Stomach (tissue), 9 donors: Measurements from ENCODE around the gene DLX6. TPM values are rescaled to one million over a fixed set of nuclear protein-coding genes. Genes with fewer than 3 reads are reported as not detected.

Experiments used
- DNase-seq, 2 donors: peaks; one replicate each; pipeline versions ENCODE4 v3.0.0 to v3.0.0-alpha.2; 2013 to 2019
- H3K27ac ChIP-seq, 5 donors: fragments of 200-600 bp in 4 of 5; sonication (generic) in 4 of 5; one replicate each; pipeline ENCODE4 v1.5.1; 2013 to 2019; ENCODE audit warnings: mild to moderate bottlenecking in 1 of 5, moderate library complexity in 1 of 5
- H3K27me3 ChIP-seq, 3 donors: fragments of 200-600 bp; sonication (generic); one replicate each; pipeline ENCODE4 v1.5.1; 2017 to 2019; ENCODE audit warnings: mixed run types in 1 of 3
- H3K36me3 ChIP-seq, 4 donors: fragments of 200-600 bp; sonication (generic); 1 replicate in 3 of 4; 2 replicates in 1 of 4; pipeline ENCODE4 v1.5.1; 2016 to 2019
- H3K4me1 ChIP-seq, 4 donors: fragments of 200-600 bp; sonication (generic); one replicate each; pipeline ENCODE4 v1.5.1; 2016 to 2019
- H3K4me3 ChIP-seq, 4 donors: fragments of 200-600 bp; sonication (generic) in 3 of 4; one replicate each; pipeline ENCODE4 v1.5.1; 2016 to 2019; ENCODE audit warnings: mild to moderate bottlenecking in 1 of 4
- H3K9me3 ChIP-seq, 4 donors: fragments of 200-600 bp; sonication (generic); one replicate each; pipeline ENCODE4 v1.5.1; 2016 to 2019
- EP300 ChIP-seq: sonication (generic); formaldehyde crosslinking; IDR thresholded peaks from one replicate; pipeline ENCODE4 v1.6.1; 2017; ENCODE audit warnings: antibody characterized with exemption
- POLR2A ChIP-seq, 4 donors: fragments of 450-650 bp; IDR thresholded peaks; one replicate each; pipeline ENCODE4 v1.6.1; 2016; ENCODE audit warnings: antibody characterized with exemption in 4 of 4, control low read depth in 2 of 4, mild to moderate bottlenecking in 1 of 4, moderate library complexity in 1 of 4
- POLR2AphosphoS5 ChIP-seq, 3 donors: sonication (generic); formaldehyde crosslinking; IDR thresholded peaks; one replicate each; pipeline ENCODE4 v1.6.1; 2016; ENCODE audit warnings: antibody characterized with exemption in 3 of 3
- WGBS, 5 donors: extraction: QIAGEN DNeasy Blood & Tissue Kit in 3 of 5; methylation state at CpG; one replicate each; pipeline versions ENCODE4 v1.1.5 to v1.1.7; 2013 to 2018; 5-methylcytosine and 5-hydroxymethylcytosine counted together
- intact Hi-C: fragments of 100-400 bp; cut with DNase I; formaldehyde crosslinking; loops from one replicate; pipeline ENCODE4 v1.15.1; 2023; ENCODE audit warnings: low total_unique reads
- polyA plus RNA-seq, 3 donors: library from polyadenylated mRNA; stranded (reverse); fragments of 200-250 nt; gene quantifications; one replicate each; pipeline ENCODE4 v1.2.3, GENCODE V29; 2013
- total RNA-seq, 5 donors: library from RNA; depleted of rRNA; stranded (reverse); fragments of >200 nt; gene quantifications; one replicate each; pipeline versions ENCODE4 v1.1.0 to v1.2.3, GENCODE V29; 2014 to 2016
- TF ChIP-seq, protein P1 (sequence below), 7 experiments: fragments of 450-650 bp in 4 of 7; fragments of 200-600 bp in 3 of 7; sonication (generic) in 3 of 7; IDR thresholded peaks; one replicate each; pipeline ENCODE4 v1.5.1; 2016 to 2019; ENCODE audit warnings: antibody characterized with exemption in 7 of 7, control low read depth in 2 of 7, mild to moderate bottlenecking in 1 of 7
- donor health status: healthy with polysubstance abuse.
- donor health status: Bipolar disorder and iron deficiency.
- donor health status: healthy.

The DLX6 gene
- total and polyA plus RNA-seq, 8 donors: 0.08 TPM; not detected in 7

- peaks cover 0 to 3% (median 0%) of the 10 kb centered on the region in 4 donors for H3K9me3 ChIP-seq
- TF ChIP-seq POLR2A (IDR thresholded peaks at IDR 0.05): no peak
- H3K4me1 ChIP-seq: peaks cover 0 to 33% (median 15%) of the 10 kb centered on the region in 4 donors
- no peak overlapping the region for H3K4me3 ChIP-seq
- no peak overlapping the region for H3K27ac ChIP-seq
- intact Hi-C loops: no loop called here
- no peaks in the 10 kb centered on the region for H3K36me3 ChIP-seq
- WGBS, 5 donors: 10 to 14% (median 10%) methylated on average over 27 of the region's 27 CpGs
- peaks cover 30 to 100% (median 90%) of the 10 kb centered on the region in 3 donors for H3K27me3 ChIP-seq
- DNase-seq: peak in 1 of 2 donors; percentile 55
Measured at GRCh38 chr7:96993094-96993865, 12.1 kb upstream of the DLX6 start.

- Histone ChIP-seq H3K4me3 (no peak overlapping the region), H3K4me1 (peaks cover 0 to 36% (median 19%) of the 10 kb centered on the region in 4 donors), H3K36me3 (no peaks in the 10 kb centered on the region), H3K27ac (no peak overlapping the region), H3K27me3 (peaks cover 32 to 100% (median 94%) of the 10 kb centered on the region in 3 donors), H3K9me3 (peaks cover 0 to 3% (median 0%) of the 10 kb centered on the region in 4 donors)
- no peak for TF ChIP-seq POLR2AphosphoS5 (IDR thresholded peaks at IDR 0.05)
- TF ChIP-seq, protein P1, sequence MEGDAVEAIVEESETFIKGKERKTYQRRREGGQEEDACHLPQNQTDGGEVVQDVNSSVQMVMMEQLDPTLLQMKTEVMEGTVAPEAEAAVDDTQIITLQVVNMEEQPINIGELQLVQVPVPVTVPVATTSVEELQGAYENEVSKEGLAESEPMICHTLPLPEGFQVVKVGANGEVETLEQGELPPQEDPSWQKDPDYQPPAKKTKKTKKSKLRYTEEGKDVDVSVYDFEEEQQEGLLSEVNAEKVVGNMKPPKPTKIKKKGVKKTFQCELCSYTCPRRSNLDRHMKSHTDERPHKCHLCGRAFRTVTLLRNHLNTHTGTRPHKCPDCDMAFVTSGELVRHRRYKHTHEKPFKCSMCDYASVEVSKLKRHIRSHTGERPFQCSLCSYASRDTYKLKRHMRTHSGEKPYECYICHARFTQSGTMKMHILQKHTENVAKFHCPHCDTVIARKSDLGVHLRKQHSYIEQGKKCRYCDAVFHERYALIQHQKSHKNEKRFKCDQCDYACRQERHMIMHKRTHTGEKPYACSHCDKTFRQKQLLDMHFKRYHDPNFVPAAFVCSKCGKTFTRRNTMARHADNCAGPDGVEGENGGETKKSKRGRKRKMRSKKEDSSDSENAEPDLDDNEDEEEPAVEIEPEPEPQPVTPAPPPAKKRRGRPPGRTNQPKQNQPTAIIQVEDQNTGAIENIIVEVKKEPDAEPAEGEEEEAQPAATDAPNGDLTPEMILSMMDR (IDR thresholded peaks at IDR 0.05): no peak
- no peak for TF ChIP-seq POLR2A (IDR thresholded peaks at IDR 0.05)
- no peak for TF ChIP-seq EP300
- DNase-seq: no peak
- intact Hi-C loops: no loop called here
- 17 to 46% (median 20%) methylated on average over 1 of the region's 1 CpG for WGBS, 5 donors
Measured at GRCh38 chr7:96993980-96994379, 11.4 kb upstream of the DLX6 start.

DNA sequence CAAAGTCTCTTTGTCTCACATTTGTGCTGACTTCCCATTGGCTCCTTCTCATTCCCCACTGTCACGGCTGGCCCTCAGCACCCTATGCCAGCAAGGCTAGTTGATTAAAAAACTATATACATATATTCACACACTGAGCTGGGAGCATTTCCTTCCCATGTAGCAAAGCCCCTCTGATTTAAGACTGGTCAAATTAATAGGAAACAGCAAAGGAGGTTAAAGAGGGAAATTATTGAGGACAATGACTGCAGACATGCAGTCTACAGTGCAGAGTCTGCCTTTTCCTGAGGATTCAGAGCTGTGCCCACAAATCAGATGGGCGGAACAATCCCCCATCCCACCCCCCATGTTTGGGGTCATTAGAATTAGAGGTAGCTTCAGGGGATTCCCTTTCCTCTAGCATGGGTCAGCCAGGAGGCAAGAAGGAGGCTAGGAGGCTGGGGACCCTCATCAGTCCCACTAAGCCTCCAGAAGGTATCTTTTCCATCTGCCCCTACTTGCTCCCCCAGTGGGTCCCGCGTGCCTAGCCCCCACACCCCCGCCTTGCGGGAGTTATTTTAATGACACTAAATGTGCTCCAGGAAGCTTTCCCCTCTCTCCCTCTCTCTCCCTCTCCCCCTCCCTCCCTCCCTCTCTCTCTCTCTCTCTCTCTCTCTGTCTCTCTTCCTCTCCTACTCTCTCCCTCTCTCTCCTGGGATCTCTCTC lies 9.8 kb upstream of the DLX6 start:
- no peak for TF ChIP-seq POLR2AphosphoS5 (IDR thresholded peaks at IDR 0.05)
- TF ChIP-seq, protein P1 (IDR thresholded peaks at IDR 0.05): no peak
- no peak for TF ChIP-seq POLR2A (IDR thresholded peaks at IDR 0.05)
- no peak for TF ChIP-seq EP300
- intact Hi-C loops: no loop called here
- Histone ChIP-seq H3K27me3 (peaks cover 23 to 100% (median 94%) of the 10 kb centered on the region in 3 donors), H3K4me1 (peaks cover 0 to 36% (median 18%) of the 10 kb centered on the region in 4 donors), H3K27ac (no peak overlapping the region), H3K9me3 (peaks cover 0 to 3% (median 0%) of the 10 kb centered on the region in 4 donors), H3K4me3 (no peak overlapping the region), H3K36me3 (no peaks in the 10 kb centered on the region)
- 5 to 10% (median 8%) methylated on average over 6 of the region's 6 CpGs for WGBS, 5 donors
- no peak for DNase-seq

DNA sequence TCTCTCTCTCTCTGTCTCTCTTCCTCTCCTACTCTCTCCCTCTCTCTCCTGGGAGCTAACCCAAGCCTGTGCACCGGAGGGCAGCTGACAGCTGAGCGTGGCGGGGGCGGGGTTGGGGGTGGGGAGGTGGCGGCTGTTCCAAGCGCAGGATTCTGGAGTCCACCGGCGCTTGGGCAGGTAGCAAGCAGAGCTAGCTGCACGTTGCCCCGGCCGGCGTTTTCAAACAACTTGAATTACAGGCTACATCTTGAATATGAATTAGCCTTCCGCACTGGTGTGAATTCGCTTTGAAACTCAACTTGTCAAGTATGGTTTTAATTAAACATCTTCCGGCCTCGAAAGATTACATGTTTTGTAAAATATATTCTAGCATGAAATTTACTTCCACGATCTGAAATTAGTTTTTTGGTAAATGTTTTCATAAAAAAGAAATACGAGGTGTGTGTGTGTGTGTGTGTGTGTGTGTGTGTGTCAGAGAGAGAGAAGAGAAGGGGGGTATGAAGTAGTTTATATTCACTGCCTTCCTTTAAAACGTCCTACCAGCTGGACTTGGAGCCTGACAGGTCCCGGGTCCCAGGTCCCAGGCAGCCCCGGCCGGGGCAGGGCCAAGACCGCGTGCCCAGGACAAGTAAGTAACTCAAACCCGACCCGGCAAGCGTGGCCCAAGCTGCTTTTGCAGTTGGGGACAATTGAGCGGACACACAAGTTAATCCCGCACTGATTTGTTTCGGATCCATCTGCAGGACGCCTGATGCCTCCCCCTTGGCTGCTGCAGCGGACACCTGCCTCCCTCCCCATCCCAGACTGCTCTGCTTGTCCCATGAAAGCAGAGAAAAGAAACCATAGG lies 9.0 kb upstream of the DLX6 start:
- Histone ChIP-seq H3K36me3 (no peaks in the 10 kb centered on the region), H3K9me3 (peaks cover 0 to 3% (median 0%) of the 10 kb centered on the region in 4 donors), H3K27me3 (peaks cover 27 to 100% (median 94%) of the 10 kb centered on the region in 3 donors), H3K27ac (no peak overlapping the region), H3K4me1 (peaks cover 0 to 36% (median 18%) of the 10 kb centered on the region in 4 donors), H3K4me3 (no peak overlapping the region)
- TF ChIP-seq, protein P1 (IDR thresholded peaks at IDR 0.05): no peak
- TF ChIP-seq POLR2A (IDR thresholded peaks at IDR 0.05) (no peak), POLR2AphosphoS5 (IDR thresholded peaks at IDR 0.05) (no peak), EP300 (no peak)
- intact Hi-C loops: no loop called here
- DNase-seq: no peak
- 4 to 9% (median 5%) methylated on average over 30 to 32 of the region's 32 CpGs for WGBS, 5 donors
